GM12874 (cell line): Measurements from ENCODE around the gene KLHL3.

ENCODE experiments used
- CTCF ChIP-seq: IDR thresholded peaks from 2 replicates; pipeline ENCODE4 v1.5.1; 2011; ENCODE audit warnings: low read depth, mild to moderate bottlenecking, control low read depth, low read length, moderate library complexity; ENCODE audit not compliant: insufficient read depth

KLHL3 gene

DNA sequence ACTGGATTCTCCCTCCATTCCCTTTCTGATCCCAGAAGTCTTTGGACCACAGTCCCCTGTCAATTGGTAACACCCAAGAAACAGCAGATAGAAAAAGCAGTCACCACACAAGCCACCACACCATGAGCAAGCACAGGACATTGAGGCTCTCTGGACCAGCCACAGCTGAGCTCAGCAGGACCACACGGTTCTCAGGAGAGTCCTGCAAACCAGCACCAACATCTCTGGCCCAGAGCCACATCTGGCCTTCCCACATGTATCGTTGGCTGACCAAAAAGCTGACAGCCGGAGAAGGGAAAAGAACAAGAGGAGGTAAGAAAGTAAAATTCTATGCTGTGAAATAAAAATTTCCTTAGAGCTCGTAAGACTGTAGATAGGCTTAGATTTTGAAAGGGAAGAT, 56.7 kb downstream of the KLHL3 start:
- TF ChIP-seq CTCF = no peak

- TF ChIP-seq CTCF = no peak
Observed at GRCh38 chr5:137672881-137673280, 63.0 kb downstream of the KLHL3 start.

GRCh38 chr5:137672001-137672400, 63.9 kb downstream of the KLHL3 start:
- TF ChIP-seq CTCF = no peak

- no peak for TF ChIP-seq CTCF
Observed at GRCh38 chr5:137669811-137670210, 66.1 kb downstream of the KLHL3 start.

GRCh38 chr5:137668637-137669036, 67.3 kb downstream of the KLHL3 start:
- TF ChIP-seq CTCF = no peak

GRCh38 chr5:137667341-137667740, 68.5 kb downstream of the KLHL3 start:
- TF ChIP-seq CTCF = no peak

GRCh38 chr5:137666901-137667300, 69.0 kb downstream of the KLHL3 start:
- TF ChIP-seq CTCF = no peak

DNA sequence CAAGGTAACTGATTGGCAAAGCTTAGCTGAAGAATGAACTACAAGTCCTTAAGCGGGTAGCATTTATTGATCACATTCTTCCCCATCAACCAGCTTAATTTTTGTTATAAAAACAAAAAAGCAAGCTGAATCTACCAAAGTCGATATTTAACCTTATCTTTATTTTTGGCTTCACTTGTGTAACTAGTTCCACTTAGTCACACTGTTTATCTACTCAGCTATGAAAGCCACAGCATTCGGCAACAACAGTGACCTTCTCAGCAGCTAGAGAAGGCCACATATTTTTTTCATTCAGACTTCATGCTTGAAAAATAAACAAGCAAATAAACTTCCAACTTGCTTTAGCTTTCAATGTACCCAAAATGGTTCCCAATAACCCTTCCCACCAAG, 69.4 kb downstream of the KLHL3 start:
- TF ChIP-seq CTCF = no peak
